GM18508 (cell line): ENCODE data around the gene UBL5.
"Not testable (repeated sequence)": the region's sequence is repeated elsewhere in the genome, so short reads cannot be mapped to it uniquely, and the experiment has no call there.

ENCODE experiments used
- ATAC-seq: cut with Tn5 transposase; IDR thresholded peaks from one replicate; pipeline ENCODE4 v1.9.1; 2021; ENCODE audit warnings: moderate number of reproducible peaks; ENCODE audit not compliant: insufficient read depth, unreplicated experiment

The UBL5 gene

GRCh38 chr19:9827289-9828238, at the start of gene UBL5:
Gene UBL5 (plus strand): TSS chr19:9827918. CDS start chr19:9828338, 420 bp downstream.
- ATAC-seq: no peak

- ATAC-seq: no peak
Observed at GRCh38 chr19:9782338-9782737, 45.4 kb upstream of the UBL5 start.

GRCh38 chr19:9784163-9784496, 43.6 kb upstream of the UBL5 start:
- ATAC-seq: not testable (repeated sequence)

GRCh38 chr19:9785367-9786331, 42.1 kb upstream of the UBL5 start:
- ATAC-seq: no peak

GRCh38 chr19:9786342-9786741, 41.4 kb upstream of the UBL5 start:
- ATAC-seq: no peak

- ATAC-seq: no peak
Observed at GRCh38 chr19:9786819-9787218, 40.9 kb upstream of the UBL5 start.

- not testable (repeated sequence) for ATAC-seq
Observed at GRCh38 chr19:9788604-9789003, 39.1 kb upstream of the UBL5 start.

GRCh38 chr19:9789066-9789465, 38.7 kb upstream of the UBL5 start:
- ATAC-seq: no peak

- ATAC-seq: not testable (repeated sequence)
Observed at GRCh38 chr19:9789579-9789978, 38.1 kb upstream of the UBL5 start.

GRCh38 chr19:9791073-9791367, 36.7 kb upstream of the UBL5 start:
- not testable (repeated sequence) for ATAC-seq

GRCh38 chr19:9791552-9792205, 36.0 kb upstream of the UBL5 start:
- ATAC-seq: no peak

GRCh38 chr19:9792206-9793070, 35.3 kb upstream of the UBL5 start:
- ATAC-seq: no peak

- ATAC-seq: no peak
Observed at GRCh38 chr19:9793071-9793591, 34.6 kb upstream of the UBL5 start.

GRCh38 chr19:9796113-9796773, 31.5 kb upstream of the UBL5 start:
- no peak for ATAC-seq

GRCh38 chr19:9797871-9798270, 29.8 kb upstream of the UBL5 start:
- no peak for ATAC-seq

GRCh38 chr19:9799162-9799561, 28.6 kb upstream of the UBL5 start:
- ATAC-seq: no peak

- ATAC-seq: no peak
Observed at GRCh38 chr19:9801976-9802375, 25.7 kb upstream of the UBL5 start.

- ATAC-seq: no peak
Observed at GRCh38 chr19:9806803-9807202, 20.9 kb upstream of the UBL5 start.
